Dermis blood vessel endothelial cell (primary cell): ENCODE measurements around the gene SLC35A4. TPM values are rescaled to one million over a fixed set of nuclear protein-coding genes. Genes with fewer than 3 reads are reported as not detected.

ENCODE experiments used
- DNase-seq: peaks from one replicate; pipeline ENCODE4 v3.0.0; 2010
- total RNA-seq: library from RNA; depleted of rRNA; stranded (reverse); fragments of >200 nt; gene quantifications from 2 replicates; pipeline ENCODE4 v1.2.3, GENCODE V29; 2014

The SLC35A4 gene, protein sequence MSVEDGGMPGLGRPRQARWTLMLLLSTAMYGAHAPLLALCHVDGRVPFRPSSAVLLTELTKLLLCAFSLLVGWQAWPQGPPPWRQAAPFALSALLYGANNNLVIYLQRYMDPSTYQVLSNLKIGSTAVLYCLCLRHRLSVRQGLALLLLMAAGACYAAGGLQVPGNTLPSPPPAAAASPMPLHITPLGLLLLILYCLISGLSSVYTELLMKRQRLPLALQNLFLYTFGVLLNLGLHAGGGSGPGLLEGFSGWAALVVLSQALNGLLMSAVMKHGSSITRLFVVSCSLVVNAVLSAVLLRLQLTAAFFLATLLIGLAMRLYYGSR
- 30.1 and 61.0 TPM in 2 replicates for total RNA-seq

DNA sequence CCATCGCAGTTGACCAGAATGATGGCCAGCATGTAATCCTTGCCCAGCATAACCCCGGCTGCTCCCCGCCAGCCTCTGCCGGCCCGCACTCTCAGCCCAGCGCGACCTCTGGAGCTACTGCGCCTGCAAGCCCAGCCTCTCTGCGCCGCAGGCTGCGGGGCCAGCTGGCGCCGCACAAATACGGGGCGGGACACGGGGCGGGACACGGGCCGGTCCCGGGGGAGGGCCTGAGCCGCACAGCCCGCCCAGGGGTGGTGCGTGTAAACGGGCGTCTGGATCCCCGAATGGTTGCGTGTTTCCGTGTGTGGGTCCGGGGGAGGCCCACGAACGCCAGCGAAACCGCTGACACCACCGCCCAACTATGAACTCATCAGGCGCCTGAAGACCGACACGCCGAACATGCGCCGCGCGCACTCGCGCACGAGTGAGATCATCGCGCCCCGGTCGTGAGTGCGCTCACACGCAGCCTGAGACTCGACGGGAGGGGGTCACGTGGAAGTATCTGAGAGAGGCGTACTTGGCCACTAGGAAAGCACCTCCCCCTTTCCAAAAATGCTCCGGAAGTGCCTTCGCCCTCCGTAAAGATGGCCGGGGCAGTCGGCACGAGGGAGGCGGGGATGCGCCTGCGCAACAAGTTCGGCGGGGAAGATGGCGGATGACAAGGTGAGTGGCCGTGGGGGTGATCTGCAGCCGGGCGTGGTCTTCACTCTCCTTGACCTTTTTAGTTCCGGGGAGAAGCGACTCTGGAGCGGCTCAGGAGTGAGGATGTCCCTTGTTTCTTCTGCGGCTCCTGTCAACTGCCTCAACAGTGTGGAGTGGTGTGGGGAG is at the start of gene SLC35A4, which contains the start of gene APBB3:
Gene SLC35A4, plus strand, starts transcription at position 633 of the 828 bp plus-strand sequence. CDS start 2,342 bp downstream, outside the sequence.
Gene APBB3, minus strand, starts transcription at position 403 of the 828 bp plus-strand sequence. Its CDS starts 353 bp downstream, at position 50.
- DNase-seq, result peak; percentile 99

DNA sequence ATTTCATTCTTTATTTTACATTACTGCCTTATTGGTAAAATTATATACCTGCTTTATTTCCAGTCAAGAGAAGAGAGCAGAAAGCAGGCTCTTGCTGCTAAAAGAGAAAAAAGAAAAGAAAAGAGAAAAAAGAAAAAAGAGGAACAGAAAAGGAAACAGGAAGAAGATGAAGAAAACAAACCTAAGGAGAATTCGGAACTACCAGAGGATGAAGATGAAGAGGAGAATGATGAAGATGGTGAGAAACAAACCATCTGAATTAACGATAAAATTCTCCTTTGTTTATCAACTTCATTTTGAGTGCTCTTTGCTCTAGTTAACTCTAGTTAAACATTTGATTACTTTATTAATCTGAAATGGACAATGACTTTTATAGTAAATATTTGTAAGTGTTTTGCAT is 40.6 kb upstream of the SLC35A4 start:
- no peak for DNase-seq

DNA sequence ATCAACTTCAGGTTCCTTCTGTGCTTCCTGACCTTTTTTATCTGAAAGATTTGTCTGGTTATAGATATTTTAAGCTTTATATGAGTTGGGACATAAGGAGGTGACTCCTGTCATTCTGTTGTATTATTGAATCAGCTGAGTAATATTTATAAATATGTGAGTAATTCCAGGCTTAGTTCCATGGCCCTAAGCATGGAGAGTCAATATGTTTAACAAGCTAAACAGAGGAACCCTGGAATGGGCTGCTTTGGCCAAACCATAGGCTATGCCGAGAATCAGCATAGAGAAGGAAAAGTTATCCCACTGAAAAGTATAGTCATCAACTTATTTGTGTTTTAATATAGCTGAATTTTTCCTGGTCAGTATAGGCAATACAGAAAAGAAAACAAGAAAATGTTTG is 24.4 kb upstream of the SLC35A4 start:
- no peak for DNase-seq

DNA sequence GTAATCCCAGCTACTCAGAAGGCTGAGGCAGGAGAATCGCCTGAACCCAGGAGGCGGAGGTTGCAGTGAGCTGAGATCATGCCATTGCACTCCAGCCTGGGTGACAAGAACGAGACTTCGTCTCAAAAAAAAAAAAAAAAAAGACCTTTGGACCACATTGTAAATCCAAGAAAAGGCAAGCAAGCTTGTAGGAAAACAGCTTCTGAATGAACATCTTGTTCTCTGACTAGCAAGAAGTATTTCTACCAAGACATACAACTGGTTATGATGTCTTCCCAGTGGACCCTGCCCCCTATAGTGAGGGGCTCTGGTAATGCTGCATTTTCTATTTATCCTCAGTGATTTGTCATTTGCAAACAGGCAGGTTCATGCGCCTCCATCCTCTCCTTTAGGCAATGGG is 21.7 kb upstream of the SLC35A4 start:
- no peak for DNase-seq

DNA sequence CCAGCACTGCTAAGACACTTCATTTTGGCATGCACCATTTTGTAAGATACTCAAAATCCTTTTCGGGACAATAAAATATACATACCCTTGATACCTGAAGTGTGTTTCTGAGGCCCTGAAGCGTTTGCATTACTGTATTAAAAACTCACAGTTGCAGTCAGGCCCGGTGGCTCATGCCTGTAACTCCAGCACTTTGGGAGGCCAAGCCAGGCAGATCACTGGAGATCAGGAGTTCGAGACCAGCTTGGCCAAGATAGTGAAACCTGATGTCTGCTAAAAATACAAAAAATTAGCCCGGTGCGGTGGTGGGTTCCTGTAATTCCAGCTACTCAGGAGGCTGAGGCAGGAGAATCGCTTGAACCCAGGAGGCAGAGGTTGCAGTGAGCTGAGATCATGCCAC is 19.6 kb upstream of the SLC35A4 start:
- DNase-seq, result no peak

DNA sequence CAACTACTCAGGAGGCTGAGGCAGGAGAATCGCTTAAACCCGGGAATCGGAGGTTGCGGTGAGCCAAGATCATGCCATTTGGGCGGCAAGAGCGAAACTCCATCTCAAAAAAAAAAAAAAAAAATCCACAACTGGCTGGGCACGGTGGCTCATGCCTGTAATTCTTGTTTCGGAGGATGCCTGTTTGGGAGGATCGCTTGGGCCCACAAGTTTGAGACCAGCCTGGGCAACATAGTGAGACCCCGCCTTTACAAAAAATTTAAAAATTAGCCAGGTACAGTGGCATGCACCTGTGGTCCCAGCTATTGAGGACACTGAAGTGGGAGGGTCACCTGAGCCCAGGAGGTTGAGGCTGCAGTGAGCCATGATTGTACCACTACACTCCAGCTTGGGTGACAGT is 19.0 kb upstream of the SLC35A4 start:
- DNase-seq, result no peak

DNA sequence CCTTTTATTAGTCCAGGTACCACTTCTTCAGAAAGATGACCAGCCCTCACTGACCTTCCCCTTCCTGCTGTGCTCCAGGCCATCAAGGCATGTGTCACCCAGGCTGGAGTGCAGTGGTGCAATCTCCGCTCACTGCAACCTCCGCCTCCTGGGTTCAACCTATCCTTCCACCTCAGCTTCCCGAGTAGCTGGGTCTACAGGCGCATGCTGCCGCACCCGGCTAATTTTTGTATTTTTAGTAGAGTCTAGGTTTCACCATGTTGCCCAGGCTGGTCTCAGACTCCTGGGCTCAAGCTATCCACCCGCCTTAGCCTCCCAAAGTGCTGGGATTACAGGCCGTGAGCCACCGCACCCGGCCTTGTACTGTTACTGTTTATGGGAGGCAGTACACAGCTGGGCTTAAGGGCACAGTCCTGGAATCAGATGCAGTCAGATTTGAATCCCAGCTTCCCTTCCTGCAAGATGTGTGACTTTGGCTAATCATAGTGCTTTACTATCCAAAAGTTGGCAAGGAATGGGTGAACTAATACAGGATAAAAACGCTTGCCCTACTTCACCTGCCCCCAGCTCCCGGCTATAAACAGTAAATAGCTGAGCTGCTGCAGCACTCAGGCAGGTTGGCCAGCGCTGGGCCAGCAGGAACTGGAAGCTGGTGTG is 17.6 kb upstream of the SLC35A4 start:
- DNase-seq, result no peak

DNA sequence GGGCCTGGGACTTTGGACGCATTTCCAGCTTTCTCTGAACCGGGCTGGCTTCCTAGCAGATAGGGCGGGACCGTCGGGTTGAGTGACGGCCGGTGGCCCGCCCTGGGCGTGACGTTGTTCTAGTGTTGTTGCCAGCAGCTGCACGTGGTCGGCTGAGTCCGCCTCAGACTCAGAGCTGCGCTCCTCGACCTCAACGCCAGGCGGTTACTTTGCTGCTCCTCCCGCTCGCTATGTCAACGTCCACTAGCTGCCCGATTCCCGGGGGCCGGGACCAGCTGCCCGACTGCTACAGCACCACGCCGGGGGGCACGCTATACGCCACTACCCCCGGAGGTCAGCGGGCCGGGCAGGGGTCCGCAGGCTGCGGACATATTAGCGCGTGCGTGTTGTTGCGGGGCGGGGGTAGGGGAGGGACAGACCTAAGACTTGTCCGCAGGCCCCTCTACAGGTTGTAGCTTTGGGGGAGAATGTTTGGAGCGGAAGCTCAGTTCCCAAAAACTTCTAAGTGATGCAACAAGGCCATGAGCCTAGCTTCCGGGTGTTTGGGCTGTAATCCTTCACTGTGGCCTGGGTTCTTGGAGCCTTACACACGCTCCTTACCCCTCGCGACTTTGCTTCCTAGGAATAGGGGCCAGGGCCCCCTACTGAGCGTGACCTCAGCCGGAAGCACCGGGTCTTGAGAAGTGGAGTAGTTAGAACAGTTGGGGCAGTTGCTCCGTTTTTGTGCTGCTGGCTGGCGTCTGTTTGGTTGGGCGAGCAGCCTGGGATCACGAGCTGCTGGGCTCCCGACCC is 16.9 kb upstream of the SLC35A4 start, which contains the start of gene EIF4EBP3:
Gene EIF4EBP3, plus strand, starts transcription at position 155 of the 792 bp plus-strand sequence. Its CDS starts 76 bp downstream, at position 231.
- peak; percentile 98 for DNase-seq

DNA sequence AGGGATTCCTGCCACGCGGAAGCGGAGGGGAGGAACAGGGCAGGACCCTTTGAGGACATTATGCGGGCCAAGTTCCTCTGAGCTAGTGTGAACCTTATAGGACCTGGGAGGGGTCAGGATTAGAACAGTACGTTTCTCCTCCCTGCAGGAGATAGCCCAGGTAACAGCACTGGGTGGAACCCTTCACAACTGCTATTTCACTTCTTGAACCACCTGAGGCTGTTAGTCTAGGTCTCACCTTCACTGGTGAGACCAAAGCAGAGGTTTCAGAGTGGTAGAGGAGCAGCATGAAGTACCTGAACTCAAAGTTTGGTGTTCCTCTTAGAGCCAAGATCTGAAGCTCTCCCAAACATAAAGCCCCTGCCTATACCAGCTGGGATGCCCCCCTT is 16.3 kb upstream of the SLC35A4 start:
- DNase-seq, result no peak

DNA sequence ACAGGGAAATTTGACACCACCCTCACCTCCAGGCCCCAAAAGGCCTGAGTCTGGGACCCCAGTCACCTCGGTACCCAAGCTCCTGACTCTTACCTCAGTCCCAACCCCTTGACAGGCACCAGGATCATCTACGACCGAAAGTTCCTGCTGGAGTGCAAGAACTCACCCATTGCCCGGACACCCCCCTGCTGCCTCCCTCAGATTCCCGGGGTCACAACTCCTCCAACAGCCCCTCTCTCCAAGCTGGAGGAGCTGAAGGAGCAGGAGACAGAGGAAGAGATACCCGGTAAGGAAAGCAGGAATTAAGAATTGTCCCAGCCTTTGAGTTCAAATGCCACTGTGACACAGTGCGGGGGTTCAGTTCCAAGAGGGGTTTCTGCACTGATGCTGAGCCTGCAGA is 15.8 kb upstream of the SLC35A4 start:
- no peak for DNase-seq

DNA sequence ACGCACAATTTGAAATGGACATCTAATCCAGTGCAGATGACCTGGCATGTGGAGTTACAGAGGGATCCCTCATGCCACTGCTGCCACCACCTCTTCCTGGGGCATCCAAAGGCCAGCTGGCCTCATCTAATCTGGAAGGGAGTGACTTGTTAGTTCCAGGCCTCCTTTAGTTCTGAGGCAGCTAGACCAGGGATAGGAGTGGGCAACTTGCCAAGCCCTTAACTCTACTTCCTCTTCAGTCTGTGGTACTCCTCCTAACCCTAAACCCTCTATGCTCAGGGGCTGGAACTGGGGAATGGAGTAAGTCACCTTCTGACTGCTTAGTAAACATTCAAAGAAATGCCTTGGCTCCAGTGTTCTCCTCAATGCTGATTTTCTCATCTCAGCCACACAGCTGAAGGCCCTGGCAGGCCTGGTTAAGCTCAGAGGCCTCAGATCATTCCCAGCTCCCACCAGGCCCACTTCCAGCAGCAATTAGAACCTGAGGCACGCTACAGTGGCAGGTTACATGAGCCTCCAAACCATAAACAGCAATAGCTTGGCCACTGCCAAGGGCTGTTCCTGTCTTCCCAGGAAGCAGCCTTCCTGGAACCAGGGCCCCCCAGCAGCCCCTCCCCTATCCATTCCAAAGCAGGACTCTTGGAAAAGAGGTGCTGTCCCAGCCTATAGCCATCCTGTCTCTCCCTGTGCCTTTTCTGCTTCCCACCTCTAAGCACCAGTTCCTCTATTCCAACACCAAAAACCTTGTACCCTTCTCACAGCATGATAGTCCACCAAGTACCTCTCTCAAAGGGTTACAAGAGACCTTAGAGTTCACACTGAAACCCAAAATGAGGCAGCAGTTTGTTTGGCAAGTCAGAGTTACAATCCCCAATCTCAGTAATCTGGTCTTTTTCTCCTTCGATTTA is 15.1 kb upstream of the SLC35A4 start:
- peak; percentile 63 for DNase-seq

DNA sequence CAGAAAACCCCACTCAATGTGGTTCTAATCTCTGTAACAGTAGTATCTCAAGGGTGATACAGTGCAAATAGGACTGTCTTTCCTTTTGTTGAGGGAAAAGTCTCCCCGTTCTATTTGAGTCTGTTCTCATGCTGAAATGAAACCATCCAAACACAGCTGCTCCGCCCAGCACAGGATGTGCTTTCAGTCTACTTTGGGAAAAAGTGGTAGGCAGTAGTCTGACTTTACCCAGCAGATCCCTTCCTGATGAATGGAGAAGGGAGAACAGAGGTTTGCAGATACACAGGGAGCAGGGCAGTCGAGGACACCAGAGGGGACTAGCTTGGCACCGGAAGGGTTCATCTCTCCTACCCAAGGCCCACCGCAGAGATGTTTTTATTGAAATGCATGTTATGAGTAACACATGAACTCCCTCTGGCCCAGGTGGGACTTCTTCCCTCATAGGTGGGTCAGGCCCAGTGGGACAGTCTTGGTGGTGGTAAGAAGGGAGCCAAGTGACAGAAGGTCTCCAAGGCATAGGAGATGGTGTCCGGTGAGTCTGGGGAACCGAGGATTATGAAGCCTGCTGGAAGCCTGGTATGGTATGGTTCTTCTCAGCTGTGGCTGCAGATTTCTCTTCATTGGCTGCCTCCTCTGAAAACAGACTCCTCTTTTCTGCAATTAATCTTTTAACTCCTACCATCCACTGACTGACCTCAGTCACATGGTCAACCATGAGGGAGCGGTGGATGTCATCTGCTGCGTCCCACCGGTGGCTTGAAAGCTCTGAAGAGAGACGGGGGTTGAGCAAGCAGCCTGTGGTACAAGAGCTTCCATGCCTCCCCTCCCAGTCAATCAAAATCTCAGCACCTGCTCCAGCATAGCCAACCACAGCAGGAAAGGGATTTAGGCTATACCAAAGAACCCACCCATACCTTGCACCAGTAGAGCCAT is 14.2 kb upstream of the SLC35A4 start:
- no peak for DNase-seq

DNA sequence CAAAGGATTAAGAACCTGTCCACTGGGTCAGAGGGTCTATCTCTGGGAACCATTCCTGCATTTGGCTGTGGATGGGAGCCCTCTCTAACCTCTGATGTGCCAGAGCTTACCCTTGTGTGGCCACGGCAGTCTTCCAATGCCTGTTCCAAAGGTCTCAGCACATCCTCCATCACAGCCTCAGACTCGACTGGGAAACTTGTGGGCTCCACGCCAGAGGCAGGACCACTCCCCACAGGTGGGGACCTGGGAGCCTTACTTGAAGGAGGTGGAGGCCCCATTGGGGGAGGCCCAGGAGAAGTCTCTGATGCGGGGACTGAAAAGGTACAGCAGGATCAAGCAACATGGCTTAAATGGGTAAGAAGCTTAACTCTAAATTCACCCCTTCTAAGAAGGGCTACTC is 12.8 kb upstream of the SLC35A4 start:
- DNase-seq, result no peak

DNA sequence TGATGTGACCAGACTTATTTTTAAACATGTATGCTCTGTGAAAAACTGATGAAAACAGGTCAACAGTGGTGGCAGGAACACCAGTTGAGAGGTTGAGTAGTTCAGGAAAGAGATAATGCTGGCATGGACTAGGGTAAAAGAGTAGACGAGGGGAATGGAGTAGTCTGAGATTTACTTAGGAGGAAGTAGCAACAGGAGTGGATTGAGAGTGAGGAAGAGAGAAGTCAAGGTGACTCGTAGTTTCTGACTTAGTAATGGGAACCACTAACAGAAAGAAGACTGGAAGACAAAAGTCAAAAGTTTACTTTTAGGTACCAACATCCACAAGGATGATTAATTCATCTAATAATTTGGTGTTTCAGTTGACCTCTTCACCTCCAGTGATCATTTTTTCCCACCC is 11.0 kb upstream of the SLC35A4 start:
- DNase-seq, result no peak

DNA sequence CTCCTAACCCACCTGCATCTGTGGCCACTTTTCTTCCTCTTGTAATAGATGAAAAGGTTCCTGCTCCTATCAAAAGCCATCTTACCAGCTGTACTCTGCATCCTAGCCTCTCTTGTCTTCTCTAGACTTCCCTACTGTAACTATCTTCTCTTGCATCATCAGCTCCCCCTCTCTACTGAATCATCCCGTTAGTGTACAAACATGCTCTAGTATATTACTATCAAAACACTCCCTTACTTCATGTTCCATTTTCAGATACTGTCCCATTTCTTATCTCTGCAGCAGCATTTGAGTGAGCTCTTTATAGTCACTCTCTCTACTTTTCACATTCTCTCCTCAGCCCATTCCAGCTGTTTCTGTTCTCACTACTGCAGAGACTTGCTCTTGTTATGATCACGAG is 10.2 kb upstream of the SLC35A4 start:
- no peak for DNase-seq

DNA sequence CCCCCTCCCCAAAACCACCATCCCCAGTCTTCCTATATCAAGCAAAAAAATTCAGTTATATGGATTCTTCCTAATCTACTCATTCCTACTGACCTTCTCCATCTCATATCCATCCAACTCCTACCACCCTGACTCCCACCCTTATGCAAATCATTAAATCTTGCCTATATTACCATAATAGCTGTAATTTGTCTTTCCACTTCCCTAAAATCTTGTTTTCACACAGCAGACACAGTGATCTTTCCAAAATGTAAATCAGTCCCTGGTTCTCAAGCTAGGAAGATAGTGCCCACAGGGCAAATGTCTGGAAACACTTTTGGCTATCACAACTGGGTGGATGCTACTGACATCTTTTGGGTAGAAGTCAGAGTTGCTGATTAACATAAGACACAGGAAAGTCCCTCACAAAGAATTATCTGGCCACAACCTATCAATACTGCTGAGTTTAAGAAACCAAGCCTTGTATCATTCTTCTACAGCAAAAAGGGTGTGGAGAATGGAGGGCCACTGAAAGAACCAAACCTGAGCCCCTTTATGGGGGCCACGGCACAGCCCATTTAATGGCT is 8.8 kb upstream of the SLC35A4 start:
- DNase-seq, result no peak

DNA sequence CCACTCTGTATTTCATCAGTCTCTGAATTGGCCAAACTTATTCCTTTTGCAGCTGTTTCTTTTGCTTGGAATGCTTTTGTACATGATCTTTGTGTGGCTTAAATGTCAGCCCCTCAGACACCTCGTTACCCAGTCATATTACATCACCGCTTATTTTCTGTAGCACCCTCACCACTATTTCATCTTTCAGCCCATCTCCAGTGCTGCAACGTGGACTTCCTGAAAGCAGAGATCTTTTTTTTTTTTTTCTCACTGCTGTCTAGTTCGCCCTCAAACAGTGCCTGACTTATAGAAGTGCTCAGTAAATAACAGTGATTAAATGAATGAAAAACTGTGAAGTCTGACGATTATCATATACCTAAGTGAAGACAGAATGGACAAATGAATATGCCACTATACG is 8.2 kb upstream of the SLC35A4 start:
- DNase-seq, result peak; percentile 53

DNA sequence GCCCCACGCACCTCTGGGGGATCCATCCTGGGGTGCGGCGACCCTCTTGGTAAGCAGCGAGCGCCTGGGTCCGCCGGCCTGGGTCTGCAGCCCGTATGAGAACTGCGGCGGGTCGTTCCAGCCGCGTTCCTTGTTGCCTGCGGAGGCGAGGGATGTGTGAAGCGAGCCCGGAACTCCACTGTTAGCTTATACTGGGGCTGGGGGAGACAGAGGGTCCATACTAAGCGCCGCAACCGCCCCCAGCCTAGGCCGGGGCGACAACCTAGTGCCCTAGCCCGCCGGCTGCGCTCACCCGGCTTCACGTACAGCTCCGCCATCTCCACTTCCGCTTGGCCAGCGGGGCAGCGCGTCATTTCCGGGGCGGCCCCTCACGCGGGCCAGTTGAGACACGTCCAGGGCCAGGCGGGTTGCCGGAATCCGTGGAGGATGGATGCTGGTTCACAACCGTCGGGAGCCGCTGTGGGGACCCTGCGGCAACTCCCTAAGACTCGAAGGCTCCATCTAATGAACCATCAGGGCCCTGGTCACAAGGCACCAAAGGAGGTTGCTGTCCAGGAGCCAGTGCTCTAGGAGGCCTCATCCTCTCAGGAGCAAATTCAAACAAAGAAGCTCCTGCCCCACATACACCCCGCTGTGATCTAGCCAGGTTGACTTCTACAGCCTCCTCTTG is 7.4 kb upstream of the SLC35A4 start, which contains the start of gene SRA1:
Gene SRA1, minus strand, starts transcription at position 338 of the 670 bp plus-strand sequence. Its CDS starts 21 bp downstream, at position 317.
- DNase-seq, result peak; percentile 93

DNA sequence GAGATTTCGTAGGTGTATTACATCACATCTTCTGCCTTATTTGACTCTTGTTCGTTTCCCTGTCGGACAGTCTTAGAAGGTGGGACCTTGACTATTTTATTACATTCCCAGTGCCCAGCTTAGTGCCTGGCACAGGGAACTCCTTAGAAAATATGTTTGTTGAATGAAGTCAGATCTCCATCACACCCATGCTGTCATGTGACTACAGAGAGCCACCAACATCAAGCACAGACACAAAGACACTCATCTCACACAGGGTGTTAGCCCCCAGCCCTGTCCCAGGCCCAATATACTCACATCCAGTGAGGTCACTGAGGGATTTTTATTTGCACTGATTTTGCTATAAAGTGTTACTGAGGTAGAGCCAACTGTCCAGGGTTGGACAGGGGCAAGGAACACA is 6.7 kb upstream of the SLC35A4 start:
- DNase-seq, result no peak
